KMS-11 (cell line): Measurements from ENCODE around the gene SPNS3.

ENCODE experiments used
- H2AFZ ChIP-seq: fragments of 200-600 bp; sonication (generic); 2 replicates; pipeline ENCODE4 v1.6.1; 2016; ENCODE audit warnings: antibody characterized with exemption, mixed run types, low read depth
- H3K27ac ChIP-seq: fragments of 200-600 bp; sonication (generic); 2 replicates; pipeline ENCODE4 v1.6.1; 2016; ENCODE audit warnings: mild to moderate bottlenecking, mixed run types
- H3K27me3 ChIP-seq: fragments of 200-600 bp; sonication (generic); 2 replicates; pipeline ENCODE4 v1.6.1; 2017; ENCODE audit warnings: mild to moderate bottlenecking, low read depth, mixed run types, moderate library complexity; ENCODE audit not compliant: insufficient read depth
- H3K36me3 ChIP-seq: fragments of 200-600 bp; sonication (generic); 2 replicates; pipeline ENCODE4 v1.6.1; 2017; ENCODE audit warnings: mild to moderate bottlenecking, mixed run types; ENCODE audit not compliant: insufficient read depth
- H3K4me1 ChIP-seq: fragments of 200-600 bp; sonication (generic); 2 replicates; pipeline ENCODE4 v1.6.1; 2016; ENCODE audit warnings: mild to moderate bottlenecking, low read depth, mixed run types; ENCODE audit not compliant: poor library complexity, severe bottlenecking
- H3K4me2 ChIP-seq: fragments of 200-600 bp; sonication (generic); 2 replicates; pipeline ENCODE4 v1.7.0; 2016; ENCODE audit warnings: mild to moderate bottlenecking, mixed run types
- H3K4me3 ChIP-seq: fragments of 200-600 bp; sonication (generic); IDR thresholded peaks from 2 replicates; pipeline ENCODE4 v1.6.1; 2017; ENCODE audit warnings: low read depth, low read length, mixed read lengths; ENCODE audit not compliant: insufficient read depth
- H3K79me2 ChIP-seq: fragments of 200-600 bp; sonication (generic); 2 replicates; pipeline ENCODE4 v1.6.1; 2016; ENCODE audit warnings: low read depth, mixed run types; ENCODE audit not compliant: insufficient read depth
- H3K9ac ChIP-seq: fragments of 200-600 bp; sonication (generic); 2 replicates; pipeline ENCODE4 v1.6.1; 2016; ENCODE audit warnings: mild to moderate bottlenecking, mixed run types
- H4K20me1 ChIP-seq: fragments of 200-600 bp; sonication (generic); 2 replicates; pipeline ENCODE4 v1.6.1; 2016; ENCODE audit warnings: mild to moderate bottlenecking, mixed run types; ENCODE audit not compliant: insufficient read depth
- TF ChIP-seq, protein P1 (sequence below): fragments of 200-600 bp; sonication (generic); conservative IDR thresholded peaks from 2 replicates; pipeline ENCODE4 v1.6.1; 2017; ENCODE audit warnings: low read depth, mild to moderate bottlenecking, antibody characterized with exemption, low read length, moderate library complexity, mixed read lengths

Gene SPNS3

DNA sequence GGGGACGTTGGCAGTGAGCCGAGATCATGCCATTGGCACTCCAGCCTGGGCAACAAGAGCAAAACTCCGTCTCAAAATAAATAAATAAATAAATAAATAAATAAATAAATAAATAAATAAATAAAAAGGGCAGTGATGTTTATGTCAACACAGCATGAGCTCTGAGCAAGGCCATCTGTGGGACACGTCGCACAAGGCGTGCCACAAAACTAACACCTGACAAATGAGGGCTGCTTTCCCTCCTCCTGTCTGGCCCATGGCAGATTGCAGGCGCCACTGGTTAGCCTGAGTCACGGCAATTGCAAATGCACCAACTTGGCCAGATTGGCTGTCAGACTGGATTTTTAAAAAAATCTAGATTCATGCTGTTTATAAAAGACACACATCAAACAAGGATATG lies 25.9 kb upstream of the SPNS3 start:
- peaks cover 2% of the 10 kb centered on the region for H3K4me1 ChIP-seq
- H2AFZ ChIP-seq: no peak overlapping the region
- H3K27ac ChIP-seq: no peak overlapping the region
- TF ChIP-seq, protein P1, sequence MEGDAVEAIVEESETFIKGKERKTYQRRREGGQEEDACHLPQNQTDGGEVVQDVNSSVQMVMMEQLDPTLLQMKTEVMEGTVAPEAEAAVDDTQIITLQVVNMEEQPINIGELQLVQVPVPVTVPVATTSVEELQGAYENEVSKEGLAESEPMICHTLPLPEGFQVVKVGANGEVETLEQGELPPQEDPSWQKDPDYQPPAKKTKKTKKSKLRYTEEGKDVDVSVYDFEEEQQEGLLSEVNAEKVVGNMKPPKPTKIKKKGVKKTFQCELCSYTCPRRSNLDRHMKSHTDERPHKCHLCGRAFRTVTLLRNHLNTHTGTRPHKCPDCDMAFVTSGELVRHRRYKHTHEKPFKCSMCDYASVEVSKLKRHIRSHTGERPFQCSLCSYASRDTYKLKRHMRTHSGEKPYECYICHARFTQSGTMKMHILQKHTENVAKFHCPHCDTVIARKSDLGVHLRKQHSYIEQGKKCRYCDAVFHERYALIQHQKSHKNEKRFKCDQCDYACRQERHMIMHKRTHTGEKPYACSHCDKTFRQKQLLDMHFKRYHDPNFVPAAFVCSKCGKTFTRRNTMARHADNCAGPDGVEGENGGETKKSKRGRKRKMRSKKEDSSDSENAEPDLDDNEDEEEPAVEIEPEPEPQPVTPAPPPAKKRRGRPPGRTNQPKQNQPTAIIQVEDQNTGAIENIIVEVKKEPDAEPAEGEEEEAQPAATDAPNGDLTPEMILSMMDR: no peak
- H3K36me3 ChIP-seq: no peaks in the 10 kb centered on the region
- no peaks in the 10 kb centered on the region for H4K20me1 ChIP-seq
- H3K27me3 ChIP-seq: no peaks in the 10 kb centered on the region
- H3K4me2 ChIP-seq: no peak overlapping the region
- no peaks in the 10 kb centered on the region for H3K79me2 ChIP-seq
- H3K4me3 ChIP-seq: no peak overlapping the region
- no peak overlapping the region for H3K9ac ChIP-seq

DNA sequence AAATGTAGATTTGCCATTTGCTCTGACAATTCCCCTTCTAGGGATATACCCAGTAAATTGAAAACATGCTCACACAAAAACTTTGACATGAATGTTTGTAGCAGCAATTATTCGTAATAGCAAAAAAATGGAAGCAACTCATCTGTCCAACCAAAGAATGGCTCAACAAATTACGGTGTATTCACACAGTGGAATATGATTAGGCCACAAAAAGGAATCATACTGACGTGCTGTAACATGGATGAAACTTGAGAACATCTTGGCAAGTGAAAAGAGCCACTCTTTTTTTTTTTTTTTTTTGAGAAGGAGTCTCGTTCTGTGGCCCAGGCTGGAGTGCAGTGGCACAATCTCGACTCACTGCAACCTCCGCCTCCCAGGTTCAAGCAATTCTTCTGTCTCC lies 24.1 kb upstream of the SPNS3 start:
- H3K4me1 ChIP-seq: peaks cover 4% of the 10 kb centered on the region
- TF ChIP-seq, protein P1: no peak
- no peaks in the 10 kb centered on the region for H3K79me2 ChIP-seq
- no peaks in the 10 kb centered on the region for H3K27me3 ChIP-seq
- H3K36me3 ChIP-seq: no peaks in the 10 kb centered on the region
- H4K20me1 ChIP-seq: no peaks in the 10 kb centered on the region
- H2AFZ ChIP-seq: no peak overlapping the region
- no peak overlapping the region for H3K27ac ChIP-seq
- no peak overlapping the region for H3K4me3 ChIP-seq
- H3K9ac ChIP-seq: no peak overlapping the region
- H3K4me2 ChIP-seq: no peak overlapping the region

DNA sequence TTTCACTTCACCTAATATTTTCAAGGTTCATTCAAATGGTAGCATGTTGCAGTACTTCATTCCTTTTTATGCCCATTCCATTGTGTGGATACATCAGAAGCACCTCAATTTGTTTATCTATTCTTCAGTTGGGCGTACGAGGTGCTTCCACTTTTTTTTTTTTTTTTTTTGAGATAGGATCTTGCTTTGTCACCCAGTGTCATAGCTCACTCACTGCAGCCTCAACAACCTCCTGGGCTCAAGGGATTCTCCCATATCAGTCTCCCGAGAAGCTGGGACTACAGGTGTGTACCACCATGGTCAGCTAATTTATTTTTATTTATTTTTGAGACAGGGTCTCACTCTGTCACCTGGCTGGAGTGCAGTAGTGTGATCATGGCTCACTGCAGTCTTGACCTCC lies 22.5 kb upstream of the SPNS3 start:
- H3K79me2 ChIP-seq: no peaks in the 10 kb centered on the region
- TF ChIP-seq, protein P1: no peak
- H4K20me1 ChIP-seq: no peaks in the 10 kb centered on the region
- no peaks in the 10 kb centered on the region for H3K27me3 ChIP-seq
- H3K4me3 ChIP-seq: no peak overlapping the region
- peaks cover 4% of the 10 kb centered on the region for H3K4me1 ChIP-seq
- H2AFZ ChIP-seq: no peak overlapping the region
- H3K9ac ChIP-seq: no peak overlapping the region
- no peaks in the 10 kb centered on the region for H3K36me3 ChIP-seq
- H3K27ac ChIP-seq: no peak overlapping the region
- no peak overlapping the region for H3K4me2 ChIP-seq

DNA sequence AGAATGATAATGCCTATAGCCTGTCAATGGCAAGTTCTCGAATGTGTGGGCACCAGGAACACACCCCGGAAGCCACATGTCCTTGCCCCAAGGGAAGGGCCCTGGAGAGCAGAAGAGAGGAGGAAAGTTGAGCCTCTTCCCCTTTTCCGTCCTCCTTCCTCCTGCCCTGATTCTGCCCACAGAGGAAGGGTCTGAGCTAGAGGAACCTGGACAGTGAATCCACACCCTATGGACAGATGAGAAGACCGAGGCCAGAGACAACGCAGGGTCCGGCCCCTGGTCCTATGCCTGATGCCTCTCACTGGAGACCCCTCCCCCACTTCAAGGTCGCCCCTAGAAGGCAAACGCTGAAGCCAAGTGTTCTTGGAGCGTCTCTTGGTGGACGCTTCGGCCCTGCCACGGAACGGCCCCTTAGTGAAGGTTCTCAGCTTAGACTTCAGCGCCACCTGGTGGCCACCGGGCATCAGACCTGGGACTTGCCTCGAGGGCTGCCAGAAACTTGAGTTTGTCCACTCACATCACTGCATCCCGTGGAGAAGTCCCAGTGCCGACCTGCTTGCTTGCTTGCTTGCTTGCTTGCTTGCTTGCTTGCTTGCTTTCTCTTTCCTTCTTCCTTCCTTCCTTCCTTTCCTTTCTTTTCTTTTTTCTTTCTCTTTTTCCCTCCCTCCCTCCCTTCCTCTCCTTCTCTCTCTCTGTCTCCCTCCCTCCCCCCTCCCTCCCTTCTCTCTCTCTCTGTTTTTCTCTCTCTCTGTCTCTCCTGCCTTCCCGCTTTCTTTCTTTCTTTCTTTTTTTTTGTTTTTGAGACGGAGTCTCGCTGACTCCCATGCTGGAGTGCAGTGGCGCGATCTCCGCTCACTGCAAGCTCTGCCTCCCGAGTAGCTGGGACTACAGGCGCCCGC lies 20.6 kb upstream of the SPNS3 start:
- TF ChIP-seq, protein P1: peak; percentile 74
- Histone ChIP-seq H3K4me3 (no peak overlapping the region), H3K27ac (no peak overlapping the region), H4K20me1 (no peaks in the 10 kb centered on the region), H3K36me3 (no peaks in the 10 kb centered on the region), H3K79me2 (no peaks in the 10 kb centered on the region), H3K27me3 (no peaks in the 10 kb centered on the region), H3K4me1 (peaks cover 4% of the 10 kb centered on the region), H3K9ac (no peak overlapping the region), H2AFZ (peak overlapping the region; percentile 50; the same call in 1 of the 2 replicates), H3K4me2 (no peak overlapping the region)
